ENCODE results near the gene BAIAP2L2. TPM values are rescaled to one million over a fixed set of nuclear protein-coding genes. Genes with fewer than 3 reads are reported as not detected.

BAIAP2L2 gene
- polyA plus RNA-seq, 1 donor from 2014 or later: 2.3 TPM

DNA sequence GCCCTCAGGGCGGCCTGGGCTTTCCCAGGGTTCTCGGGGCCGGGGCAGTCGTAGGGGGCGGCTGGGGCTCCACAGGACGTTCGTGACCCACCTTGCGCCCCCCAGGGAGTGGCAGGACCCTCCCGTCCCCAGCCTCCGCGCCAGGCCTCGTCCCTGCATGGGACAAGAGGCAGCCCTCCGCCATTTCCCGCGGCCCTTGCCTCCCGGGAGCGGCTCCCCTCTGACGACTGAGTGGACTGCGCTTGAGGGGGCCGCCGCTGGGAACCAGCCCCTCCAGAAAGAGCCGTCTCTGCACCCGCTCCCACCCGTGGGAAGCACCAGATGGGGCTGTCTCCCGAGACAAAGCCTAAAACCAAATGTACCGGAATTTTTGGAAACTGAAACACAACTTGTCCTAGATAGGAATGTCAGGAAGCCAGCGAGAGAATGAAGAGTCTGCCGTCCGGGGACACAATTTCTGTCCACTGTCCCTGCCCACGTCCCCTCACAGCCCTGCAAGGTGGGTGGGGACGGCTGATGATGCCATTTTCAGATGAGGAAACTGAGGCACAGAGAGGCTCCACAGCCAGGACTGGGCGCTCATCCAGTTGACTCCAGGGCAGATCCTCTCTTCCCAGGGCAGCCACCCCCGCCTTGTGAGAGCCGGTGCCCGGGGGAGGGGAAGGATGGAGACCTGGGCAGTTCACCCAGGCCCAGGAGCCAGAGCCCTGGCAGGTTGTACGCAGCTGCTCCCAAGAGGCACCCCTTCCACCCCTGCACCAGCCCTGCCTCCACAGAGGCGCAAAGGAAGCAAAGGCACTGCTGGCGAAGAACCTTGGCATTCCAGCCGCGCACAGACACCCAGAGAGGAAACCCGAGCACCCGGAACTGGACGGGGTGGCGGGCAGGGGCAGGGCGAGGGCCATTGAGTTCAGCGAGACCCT lies 71.3 kb downstream of the BAIAP2L2 start:
- H3K9me2 ChIP-seq (ENCODE audit: insufficient read depth, low read length): no peaks in the 10 kb centered on the region
- H3K9me3 ChIP-seq (ENCODE audit: low read length): no peaks in the 10 kb centered on the region
- no peak overlapping the region for H3K27ac ChIP-seq (ENCODE audit: low read length)
- no peaks in the 10 kb centered on the region for H3K79me2 ChIP-seq (replicated peaks; ENCODE audit: insufficient read depth, low read length)
- H3K4me2 ChIP-seq (ENCODE audit: low read length): no peak overlapping the region
- no peaks in the 10 kb centered on the region for H3K27me3 ChIP-seq (ENCODE audit: insufficient read depth, low read depth, low read length)
- H3K4me3 ChIP-seq (ENCODE audit: low read length): no peak overlapping the region
- H3F3A ChIP-seq (ENCODE audit: insufficient read depth, low read length, poor library complexity, severe bottlenecking): no peaks in the 10 kb centered on the region
- no peak overlapping the region for H2AFZ ChIP-seq (ENCODE audit: low read depth, low read length)
- H3K9ac ChIP-seq (ENCODE audit: low read length): no peak overlapping the region
- no peaks in the 10 kb centered on the region for H3K36me3 ChIP-seq (ENCODE audit: insufficient read depth, low read length)
- TF ChIP-seq MXI1 (conservative IDR thresholded peaks at IDR 0.05; ENCODE audit: poor library complexity, severe bottlenecking): no peak
- TF ChIP-seq SMC3 (conservative IDR thresholded peaks at IDR 0.05; ENCODE audit: poor library complexity): no peak
- no peak for TF ChIP-seq TAF1 (IDR thresholded peaks at IDR 0.05; ENCODE audit: low read depth)
- no peak for TF ChIP-seq EP300 (conservative IDR thresholded peaks at IDR 0.05; ENCODE audit: poor library complexity, severe bottlenecking)
- no peak for TF ChIP-seq RAD21 (conservative IDR thresholded peaks at IDR 0.05)
- no peak for TF ChIP-seq POLR2AphosphoS5 (IDR thresholded peaks at IDR 0.05)
- TF ChIP-seq EZH2 (IDR thresholded peaks at IDR 0.05; ENCODE audit: borderline replicate concordance, insufficient read depth, low read length, poor library complexity, severe bottlenecking): no peak
- TF ChIP-seq, protein P1, sequence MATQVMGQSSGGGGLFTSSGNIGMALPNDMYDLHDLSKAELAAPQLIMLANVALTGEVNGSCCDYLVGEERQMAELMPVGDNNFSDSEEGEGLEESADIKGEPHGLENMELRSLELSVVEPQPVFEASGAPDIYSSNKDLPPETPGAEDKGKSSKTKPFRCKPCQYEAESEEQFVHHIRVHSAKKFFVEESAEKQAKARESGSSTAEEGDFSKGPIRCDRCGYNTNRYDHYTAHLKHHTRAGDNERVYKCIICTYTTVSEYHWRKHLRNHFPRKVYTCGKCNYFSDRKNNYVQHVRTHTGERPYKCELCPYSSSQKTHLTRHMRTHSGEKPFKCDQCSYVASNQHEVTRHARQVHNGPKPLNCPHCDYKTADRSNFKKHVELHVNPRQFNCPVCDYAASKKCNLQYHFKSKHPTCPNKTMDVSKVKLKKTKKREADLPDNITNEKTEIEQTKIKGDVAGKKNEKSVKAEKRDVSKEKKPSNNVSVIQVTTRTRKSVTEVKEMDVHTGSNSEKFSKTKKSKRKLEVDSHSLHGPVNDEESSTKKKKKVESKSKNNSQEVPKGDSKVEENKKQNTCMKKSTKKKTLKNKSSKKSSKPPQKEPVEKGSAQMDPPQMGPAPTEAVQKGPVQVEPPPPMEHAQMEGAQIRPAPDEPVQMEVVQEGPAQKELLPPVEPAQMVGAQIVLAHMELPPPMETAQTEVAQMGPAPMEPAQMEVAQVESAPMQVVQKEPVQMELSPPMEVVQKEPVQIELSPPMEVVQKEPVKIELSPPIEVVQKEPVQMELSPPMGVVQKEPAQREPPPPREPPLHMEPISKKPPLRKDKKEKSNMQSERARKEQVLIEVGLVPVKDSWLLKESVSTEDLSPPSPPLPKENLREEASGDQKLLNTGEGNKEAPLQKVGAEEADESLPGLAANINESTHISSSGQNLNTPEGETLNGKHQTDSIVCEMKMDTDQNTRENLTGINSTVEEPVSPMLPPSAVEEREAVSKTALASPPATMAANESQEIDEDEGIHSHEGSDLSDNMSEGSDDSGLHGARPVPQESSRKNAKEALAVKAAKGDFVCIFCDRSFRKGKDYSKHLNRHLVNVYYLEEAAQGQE (IDR thresholded peaks at IDR 0.05; ENCODE audit: borderline replicate concordance): no peak
- TF ChIP-seq, protein P2, sequence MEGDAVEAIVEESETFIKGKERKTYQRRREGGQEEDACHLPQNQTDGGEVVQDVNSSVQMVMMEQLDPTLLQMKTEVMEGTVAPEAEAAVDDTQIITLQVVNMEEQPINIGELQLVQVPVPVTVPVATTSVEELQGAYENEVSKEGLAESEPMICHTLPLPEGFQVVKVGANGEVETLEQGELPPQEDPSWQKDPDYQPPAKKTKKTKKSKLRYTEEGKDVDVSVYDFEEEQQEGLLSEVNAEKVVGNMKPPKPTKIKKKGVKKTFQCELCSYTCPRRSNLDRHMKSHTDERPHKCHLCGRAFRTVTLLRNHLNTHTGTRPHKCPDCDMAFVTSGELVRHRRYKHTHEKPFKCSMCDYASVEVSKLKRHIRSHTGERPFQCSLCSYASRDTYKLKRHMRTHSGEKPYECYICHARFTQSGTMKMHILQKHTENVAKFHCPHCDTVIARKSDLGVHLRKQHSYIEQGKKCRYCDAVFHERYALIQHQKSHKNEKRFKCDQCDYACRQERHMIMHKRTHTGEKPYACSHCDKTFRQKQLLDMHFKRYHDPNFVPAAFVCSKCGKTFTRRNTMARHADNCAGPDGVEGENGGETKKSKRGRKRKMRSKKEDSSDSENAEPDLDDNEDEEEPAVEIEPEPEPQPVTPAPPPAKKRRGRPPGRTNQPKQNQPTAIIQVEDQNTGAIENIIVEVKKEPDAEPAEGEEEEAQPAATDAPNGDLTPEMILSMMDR (IDR thresholded peaks at IDR 0.05; ENCODE audit: poor library complexity, severe bottlenecking): no peak
- no peaks in the 10 kb centered on the region for H4K20me1 ChIP-seq (ENCODE audit: insufficient read depth)

DNA sequence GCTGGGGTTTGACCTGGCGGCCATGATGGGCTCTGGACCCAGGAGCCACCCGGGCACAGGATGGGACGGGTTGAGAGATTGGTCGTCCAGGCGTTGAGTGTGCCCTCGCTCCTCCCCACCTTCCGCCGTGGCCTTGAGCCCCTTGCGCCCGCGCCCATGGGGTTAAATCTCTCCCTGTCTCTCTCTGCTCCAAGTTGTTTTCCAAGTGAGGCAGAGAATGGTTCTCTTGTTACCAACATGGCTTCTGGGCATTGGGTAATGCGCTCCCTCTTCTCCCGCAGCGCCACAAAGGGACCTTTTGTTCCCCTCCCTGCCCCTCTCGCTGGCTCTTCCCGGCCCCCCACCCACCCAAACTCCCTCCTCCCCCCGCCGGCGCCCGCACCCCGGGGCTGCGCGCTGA lies 72.1 kb downstream of the BAIAP2L2 start:
- Histone ChIP-seq H3K36me3 (ENCODE audit: insufficient read depth, low read length) (no peaks in the 10 kb centered on the region), H4K20me1 (ENCODE audit: insufficient read depth) (no peaks in the 10 kb centered on the region), H3K27ac (ENCODE audit: low read length) (no peak overlapping the region), H3K4me2 (ENCODE audit: low read length) (no peak overlapping the region), H3K9ac (ENCODE audit: low read length) (no peak overlapping the region), H3F3A (ENCODE audit: insufficient read depth, low read length, poor library complexity, severe bottlenecking) (no peaks in the 10 kb centered on the region), H2AFZ (ENCODE audit: low read depth, low read length) (no peak overlapping the region), H3K79me2 (replicated peaks; ENCODE audit: insufficient read depth, low read length) (no peaks in the 10 kb centered on the region), H3K4me3 (ENCODE audit: low read length) (no peak overlapping the region), H3K9me3 (ENCODE audit: low read length) (no peaks in the 10 kb centered on the region), H3K9me2 (ENCODE audit: insufficient read depth, low read length) (no peaks in the 10 kb centered on the region), H3K27me3 (ENCODE audit: insufficient read depth, low read depth, low read length) (no peaks in the 10 kb centered on the region)
- TF ChIP-seq, protein P1 (IDR thresholded peaks at IDR 0.05; ENCODE audit: borderline replicate concordance): no peak
- TF ChIP-seq POLR2AphosphoS5 (IDR thresholded peaks at IDR 0.05) (no peak), EZH2 (IDR thresholded peaks at IDR 0.05; ENCODE audit: borderline replicate concordance, insufficient read depth, low read length, poor library complexity, severe bottlenecking) (no peak), SMC3 (conservative IDR thresholded peaks at IDR 0.05; ENCODE audit: poor library complexity) (no peak), MXI1 (conservative IDR thresholded peaks at IDR 0.05; ENCODE audit: poor library complexity, severe bottlenecking) (no peak), EP300 (conservative IDR thresholded peaks at IDR 0.05; ENCODE audit: poor library complexity, severe bottlenecking) (no peak), RAD21 (conservative IDR thresholded peaks at IDR 0.05) (no peak), TAF1 (IDR thresholded peaks at IDR 0.05; ENCODE audit: low read depth) (no peak)
- TF ChIP-seq, protein P2 (IDR thresholded peaks at IDR 0.05; ENCODE audit: poor library complexity, severe bottlenecking): no peak

Measured in neural cell (in vitro differentiated cells).